ENCODE measurements around the gene MACROH2A1.

The MACROH2A1 gene

GRCh38 chr5:135310328-135310989 is 88.6 kb downstream of the MACROH2A1 start:
- Histone ChIP-seq H3K9ac (ENCODE audit: low read length) (no peak overlapping the region), H3K9me3 (ENCODE audit: control insufficient read depth, insufficient read depth, low read depth, low read length) (no peaks in the 10 kb centered on the region), H3K36me3 (ENCODE audit: control insufficient read depth, insufficient read depth, low read length) (no peaks in the 10 kb centered on the region), H3K27ac (ENCODE audit: low read depth, low read length) (no peak overlapping the region), H3K4me1 (ENCODE audit: control insufficient read depth, insufficient read depth, low read length) (peaks cover 10% of the 10 kb centered on the region), H3K4me3 (ENCODE audit: low read depth, low read length) (no peak overlapping the region), H3K27me3 (ENCODE audit: control insufficient read depth, insufficient read depth, low read length) (no peaks in the 10 kb centered on the region; the same call in 1 of the 2 replicates)

GRCh38 chr5:135309391-135310327 is 89.4 kb downstream of the MACROH2A1 start:
- no peaks in the 10 kb centered on the region; the same call in 1 of the 2 replicates for H3K27me3 ChIP-seq (ENCODE audit: control insufficient read depth, insufficient read depth, low read length)
- H3K36me3 ChIP-seq (ENCODE audit: control insufficient read depth, insufficient read depth, low read length): no peaks in the 10 kb centered on the region
- H3K4me1 ChIP-seq (ENCODE audit: control insufficient read depth, insufficient read depth, low read length): peaks cover 10% of the 10 kb centered on the region
- no peak overlapping the region for H3K9ac ChIP-seq (ENCODE audit: low read length)
- H3K4me3 ChIP-seq (ENCODE audit: low read depth, low read length): no peak overlapping the region
- H3K27ac ChIP-seq (ENCODE audit: low read depth, low read length): no peak overlapping the region
- H3K9me3 ChIP-seq (ENCODE audit: control insufficient read depth, insufficient read depth, low read depth, low read length): no peaks in the 10 kb centered on the region

- no peak overlapping the region for H3K9ac ChIP-seq (ENCODE audit: low read length)
- H3K27me3 ChIP-seq (ENCODE audit: control insufficient read depth, insufficient read depth, low read length): no peaks in the 10 kb centered on the region; the same call in 1 of the 2 replicates
- no peaks in the 10 kb centered on the region for H3K36me3 ChIP-seq (ENCODE audit: control insufficient read depth, insufficient read depth, low read length)
- H3K27ac ChIP-seq (ENCODE audit: low read depth, low read length): no peak overlapping the region
- H3K4me3 ChIP-seq (ENCODE audit: low read depth, low read length): no peak overlapping the region
- H3K9me3 ChIP-seq (ENCODE audit: control insufficient read depth, insufficient read depth, low read depth, low read length): no peaks in the 10 kb centered on the region
- H3K4me1 ChIP-seq (ENCODE audit: control insufficient read depth, insufficient read depth, low read length): peaks cover 10% of the 10 kb centered on the region
These were observed 90.3 kb downstream of the MACROH2A1 start for GRCh38 chr5:135308752-135309151.

- Histone ChIP-seq H3K9ac (ENCODE audit: low read length) (no peak overlapping the region), H3K27ac (ENCODE audit: low read depth, low read length) (no peak overlapping the region), H3K27me3 (ENCODE audit: control insufficient read depth, insufficient read depth, low read length) (no peaks in the 10 kb centered on the region; the same call in 1 of the 2 replicates), H3K4me3 (ENCODE audit: low read depth, low read length) (no peak overlapping the region), H3K36me3 (ENCODE audit: control insufficient read depth, insufficient read depth, low read length) (no peaks in the 10 kb centered on the region), H3K4me1 (ENCODE audit: control insufficient read depth, insufficient read depth, low read length) (peaks cover 10% of the 10 kb centered on the region), H3K9me3 (ENCODE audit: control insufficient read depth, insufficient read depth, low read depth, low read length) (no peaks in the 10 kb centered on the region)
These were observed 90.8 kb downstream of the MACROH2A1 start for GRCh38 chr5:135308245-135308644.

GRCh38 chr5:135307143-135307903 is 91.7 kb downstream of the MACROH2A1 start:
- H3K27me3 ChIP-seq (ENCODE audit: control insufficient read depth, insufficient read depth, low read length): no peaks in the 10 kb centered on the region; the same call in 1 of the 2 replicates
- no peaks in the 10 kb centered on the region for H3K9me3 ChIP-seq (ENCODE audit: control insufficient read depth, insufficient read depth, low read depth, low read length)
- no peak overlapping the region for H3K4me3 ChIP-seq (ENCODE audit: low read depth, low read length)
- H3K36me3 ChIP-seq (ENCODE audit: control insufficient read depth, insufficient read depth, low read length): no peaks in the 10 kb centered on the region
- peaks cover 10% of the 10 kb centered on the region for H3K4me1 ChIP-seq (ENCODE audit: control insufficient read depth, insufficient read depth, low read length)
- H3K27ac ChIP-seq (ENCODE audit: low read depth, low read length): no peak overlapping the region
- H3K9ac ChIP-seq (ENCODE audit: low read length): no peak overlapping the region

- H3K27me3 ChIP-seq (ENCODE audit: control insufficient read depth, insufficient read depth, low read length): no peaks in the 10 kb centered on the region; the same call in 1 of the 2 replicates
- H3K9ac ChIP-seq (ENCODE audit: low read length): no peak overlapping the region
- no peak overlapping the region for H3K4me3 ChIP-seq (ENCODE audit: low read depth, low read length)
- H3K36me3 ChIP-seq (ENCODE audit: control insufficient read depth, insufficient read depth, low read length): no peaks in the 10 kb centered on the region
- H3K27ac ChIP-seq (ENCODE audit: low read depth, low read length): no peak overlapping the region
- H3K9me3 ChIP-seq (ENCODE audit: control insufficient read depth, insufficient read depth, low read depth, low read length): no peaks in the 10 kb centered on the region
- H3K4me1 ChIP-seq (ENCODE audit: control insufficient read depth, insufficient read depth, low read length): peaks cover 10% of the 10 kb centered on the region
These were observed 92.5 kb downstream of the MACROH2A1 start for GRCh38 chr5:135306557-135306956.

- no peak overlapping the region for H3K27ac ChIP-seq (ENCODE audit: low read depth, low read length)
- no peaks in the 10 kb centered on the region for H3K9me3 ChIP-seq (ENCODE audit: control insufficient read depth, insufficient read depth, low read depth, low read length)
- H3K4me1 ChIP-seq (ENCODE audit: control insufficient read depth, insufficient read depth, low read length): peaks cover 10% of the 10 kb centered on the region
- H3K9ac ChIP-seq (ENCODE audit: low read length): no peak overlapping the region
- no peaks in the 10 kb centered on the region for H3K36me3 ChIP-seq (ENCODE audit: control insufficient read depth, insufficient read depth, low read length)
- no peaks in the 10 kb centered on the region; the same call in 1 of the 2 replicates for H3K27me3 ChIP-seq (ENCODE audit: control insufficient read depth, insufficient read depth, low read length)
- H3K4me3 ChIP-seq (ENCODE audit: low read depth, low read length): no peak overlapping the region
These were observed 94.4 kb downstream of the MACROH2A1 start for GRCh38 chr5:135304352-135305221.

GRCh38 chr5:135303582-135304173 is 95.4 kb downstream of the MACROH2A1 start:
- no peak overlapping the region for H3K4me3 ChIP-seq (ENCODE audit: low read depth, low read length)
- H3K36me3 ChIP-seq (ENCODE audit: control insufficient read depth, insufficient read depth, low read length): no peaks in the 10 kb centered on the region
- H3K4me1 ChIP-seq (ENCODE audit: control insufficient read depth, insufficient read depth, low read length): peaks cover 10% of the 10 kb centered on the region
- H3K9ac ChIP-seq (ENCODE audit: low read length): no peak overlapping the region
- H3K27me3 ChIP-seq (ENCODE audit: control insufficient read depth, insufficient read depth, low read length): no peaks in the 10 kb centered on the region; the same call in 1 of the 2 replicates
- no peaks in the 10 kb centered on the region for H3K9me3 ChIP-seq (ENCODE audit: control insufficient read depth, insufficient read depth, low read depth, low read length)
- H3K27ac ChIP-seq (ENCODE audit: low read depth, low read length): no peak overlapping the region

GRCh38 chr5:135296900-135297816 is 101.9 kb downstream of the MACROH2A1 start:
- no peak overlapping the region for H3K9ac ChIP-seq (ENCODE audit: low read length)
- no peak overlapping the region for H3K27ac ChIP-seq (ENCODE audit: low read depth, low read length)
- no peaks in the 10 kb centered on the region for H3K27me3 ChIP-seq (ENCODE audit: control insufficient read depth, insufficient read depth, low read length)
- no peaks in the 10 kb centered on the region for H3K9me3 ChIP-seq (ENCODE audit: control insufficient read depth, insufficient read depth, low read depth, low read length)
- H3K36me3 ChIP-seq (ENCODE audit: control insufficient read depth, insufficient read depth, low read length): no peaks in the 10 kb centered on the region
- no peaks in the 10 kb centered on the region for H3K4me1 ChIP-seq (ENCODE audit: control insufficient read depth, insufficient read depth, low read length)
- no peak overlapping the region for H3K4me3 ChIP-seq (ENCODE audit: low read depth, low read length)

All from HUES6 (cell line).